ENCODE results near the gene NTRK3.
A peak's percentile ranks its signal among the peaks of the same experiment; 100 is the strongest.

NTRK3 gene

DNA sequence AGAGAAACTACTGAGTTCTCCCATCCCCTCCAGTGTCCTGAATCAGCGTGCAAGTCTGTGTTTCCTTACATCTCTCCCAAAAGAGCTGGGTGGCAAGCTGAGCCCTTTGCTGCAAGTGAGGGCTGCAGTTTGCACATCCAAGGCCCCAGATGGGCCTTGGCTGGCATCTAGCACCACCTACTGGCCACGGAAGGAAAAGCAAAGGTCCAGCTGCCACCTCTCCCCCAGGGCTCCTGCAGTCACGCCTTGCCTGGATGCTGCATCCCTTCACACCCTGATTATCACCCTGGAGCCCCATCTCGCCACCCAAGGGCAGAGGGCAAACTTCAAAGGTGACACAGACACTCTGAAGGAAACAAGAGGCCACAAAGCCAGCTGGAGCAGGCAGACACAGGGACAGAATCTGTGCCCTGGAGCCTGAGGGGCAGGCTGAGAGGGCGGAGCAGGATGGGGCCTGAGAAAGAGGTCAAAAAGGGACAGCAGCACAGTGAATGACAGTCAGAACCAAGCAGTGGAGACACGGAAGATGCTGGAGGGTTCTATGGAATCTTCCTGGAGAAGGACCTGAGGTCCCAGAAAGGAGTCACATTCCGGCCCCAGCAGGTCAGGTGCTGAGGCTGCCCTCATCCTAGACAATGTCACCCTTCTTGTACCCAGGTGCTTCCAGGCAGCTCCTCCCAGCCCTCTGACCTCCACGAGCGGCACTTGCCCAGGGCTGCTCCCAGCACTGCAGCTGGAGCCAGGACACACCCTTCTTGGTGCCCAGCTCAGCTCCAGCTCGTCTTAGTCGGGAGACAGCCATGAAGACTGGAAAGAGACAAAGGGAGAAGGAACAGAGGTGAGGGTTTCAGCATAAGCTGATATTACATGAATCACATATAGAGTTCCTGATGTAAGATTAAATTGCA, 18.3 kb upstream of the NTRK3 start:
- no peak overlapping the region for H3K4me3 ChIP-seq (ENCODE audit: low read depth, low read length)
- TF ChIP-seq, protein P1, sequence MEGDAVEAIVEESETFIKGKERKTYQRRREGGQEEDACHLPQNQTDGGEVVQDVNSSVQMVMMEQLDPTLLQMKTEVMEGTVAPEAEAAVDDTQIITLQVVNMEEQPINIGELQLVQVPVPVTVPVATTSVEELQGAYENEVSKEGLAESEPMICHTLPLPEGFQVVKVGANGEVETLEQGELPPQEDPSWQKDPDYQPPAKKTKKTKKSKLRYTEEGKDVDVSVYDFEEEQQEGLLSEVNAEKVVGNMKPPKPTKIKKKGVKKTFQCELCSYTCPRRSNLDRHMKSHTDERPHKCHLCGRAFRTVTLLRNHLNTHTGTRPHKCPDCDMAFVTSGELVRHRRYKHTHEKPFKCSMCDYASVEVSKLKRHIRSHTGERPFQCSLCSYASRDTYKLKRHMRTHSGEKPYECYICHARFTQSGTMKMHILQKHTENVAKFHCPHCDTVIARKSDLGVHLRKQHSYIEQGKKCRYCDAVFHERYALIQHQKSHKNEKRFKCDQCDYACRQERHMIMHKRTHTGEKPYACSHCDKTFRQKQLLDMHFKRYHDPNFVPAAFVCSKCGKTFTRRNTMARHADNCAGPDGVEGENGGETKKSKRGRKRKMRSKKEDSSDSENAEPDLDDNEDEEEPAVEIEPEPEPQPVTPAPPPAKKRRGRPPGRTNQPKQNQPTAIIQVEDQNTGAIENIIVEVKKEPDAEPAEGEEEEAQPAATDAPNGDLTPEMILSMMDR (IDR thresholded peaks at IDR 0.05; ENCODE audit: borderline replicate concordance, insufficient read depth, low read depth, low read length) = peak; percentile 95

DNA sequence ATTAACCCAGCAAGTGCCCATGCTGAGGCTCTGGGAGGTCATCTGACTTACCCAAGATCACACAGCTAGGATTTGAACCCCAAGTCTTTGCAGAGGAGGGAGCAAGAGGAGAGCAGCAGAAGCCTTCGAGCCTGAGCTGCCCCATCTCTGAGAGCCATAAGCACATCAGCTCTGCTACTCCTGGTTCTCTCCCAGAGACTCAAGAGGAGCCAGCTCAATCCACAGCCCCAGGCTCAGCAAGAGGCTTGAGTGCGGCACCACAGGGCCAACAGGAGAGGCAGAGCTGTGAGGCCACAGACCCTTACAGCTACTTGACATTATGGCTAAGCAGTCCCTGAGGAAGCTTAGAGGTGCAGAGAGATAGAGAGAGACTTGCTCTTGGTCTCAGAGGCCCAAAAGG, 15.9 kb upstream of the NTRK3 start:
- H3K4me3 ChIP-seq (ENCODE audit: low read depth, low read length) = no peak overlapping the region
- TF ChIP-seq, protein P1 (IDR thresholded peaks at IDR 0.05; ENCODE audit: borderline replicate concordance, insufficient read depth, low read depth, low read length) = no peak

DNA sequence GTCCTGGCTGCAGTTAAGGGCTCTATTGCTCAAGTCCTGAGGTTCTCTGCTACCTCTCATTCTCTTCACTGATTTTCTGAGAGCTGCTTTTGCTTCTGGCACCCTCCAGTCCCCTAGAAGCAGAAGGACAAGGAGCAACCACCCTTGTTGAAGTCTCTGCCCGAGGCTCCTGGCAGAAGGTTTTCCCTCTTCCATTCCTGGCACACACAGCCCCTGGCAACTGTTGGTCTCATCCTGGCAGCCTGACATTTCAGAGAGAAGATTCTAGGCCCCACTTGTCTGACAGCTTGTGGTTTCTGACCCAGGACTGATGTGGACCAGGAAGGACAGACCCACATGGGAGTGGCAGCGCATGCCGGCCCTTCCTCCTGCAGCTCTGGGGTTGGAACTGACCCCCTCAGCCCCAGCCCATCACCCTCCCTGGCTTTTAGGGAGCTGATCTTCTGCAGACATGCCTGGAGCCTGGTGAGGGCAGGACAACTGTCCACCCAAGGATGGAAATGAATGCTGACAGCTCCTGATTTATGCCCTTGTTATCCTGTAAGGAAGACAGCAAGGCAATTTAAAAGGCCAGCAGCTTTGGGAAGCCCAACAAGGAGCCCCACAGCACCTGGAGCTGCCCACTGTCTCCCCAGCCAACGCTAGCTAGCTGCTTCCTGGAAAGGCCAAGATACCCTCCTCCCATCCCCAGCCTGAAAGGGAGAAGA, 13.0 kb upstream of the NTRK3 start:
- TF ChIP-seq, protein P1 (IDR thresholded peaks at IDR 0.05; ENCODE audit: borderline replicate concordance, insufficient read depth, low read depth, low read length) = no peak
- no peak overlapping the region for H3K4me3 ChIP-seq (ENCODE audit: low read depth, low read length)

DNA sequence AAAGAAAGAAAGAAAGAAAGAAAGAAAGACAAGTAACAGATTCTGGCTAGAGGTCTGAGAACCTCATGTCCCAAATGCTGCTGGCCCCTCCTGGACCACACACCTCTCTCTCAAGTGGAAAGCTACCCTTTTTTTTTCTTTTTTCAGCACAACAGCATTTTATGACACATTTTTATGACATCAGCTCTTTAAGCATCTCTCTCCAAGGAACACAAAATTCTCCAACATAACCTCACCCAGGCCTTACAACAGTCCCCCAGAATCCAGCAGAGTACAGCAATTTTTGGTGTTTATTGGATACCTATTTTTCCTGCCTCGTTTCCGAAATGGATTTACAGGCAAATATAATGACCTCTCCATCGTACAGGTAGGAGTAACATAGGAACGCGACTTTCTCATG, 11.2 kb upstream of the NTRK3 start:
- TF ChIP-seq, protein P1 (IDR thresholded peaks at IDR 0.05; ENCODE audit: borderline replicate concordance, insufficient read depth, low read depth, low read length) = no peak
- H3K4me3 ChIP-seq (ENCODE audit: low read depth, low read length) = no peak overlapping the region

DNA sequence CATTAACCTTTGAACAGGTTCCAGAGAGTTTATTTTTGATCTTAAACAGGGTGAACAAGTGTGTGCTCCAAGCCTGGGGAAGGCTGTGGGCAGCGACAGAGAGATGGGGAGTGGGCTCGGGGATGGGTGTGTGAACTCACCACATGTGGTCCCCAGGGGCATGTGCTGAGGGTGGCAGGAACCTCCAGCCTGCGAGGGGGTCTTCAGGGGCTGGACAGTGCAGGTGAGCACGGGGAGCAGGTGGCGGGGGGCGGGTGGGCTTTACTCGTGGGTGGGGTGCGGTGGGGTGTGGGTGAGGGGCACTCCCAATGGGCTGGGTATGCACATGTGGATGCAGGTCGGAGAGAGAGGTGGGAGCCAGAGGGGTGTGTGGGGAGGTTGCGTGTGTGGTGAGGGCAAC, 9.6 kb upstream of the NTRK3 start:
- no peak overlapping the region for H3K4me3 ChIP-seq (ENCODE audit: low read depth, low read length)
- TF ChIP-seq, protein P1 (IDR thresholded peaks at IDR 0.05; ENCODE audit: borderline replicate concordance, insufficient read depth, low read depth, low read length) = no peak

DNA sequence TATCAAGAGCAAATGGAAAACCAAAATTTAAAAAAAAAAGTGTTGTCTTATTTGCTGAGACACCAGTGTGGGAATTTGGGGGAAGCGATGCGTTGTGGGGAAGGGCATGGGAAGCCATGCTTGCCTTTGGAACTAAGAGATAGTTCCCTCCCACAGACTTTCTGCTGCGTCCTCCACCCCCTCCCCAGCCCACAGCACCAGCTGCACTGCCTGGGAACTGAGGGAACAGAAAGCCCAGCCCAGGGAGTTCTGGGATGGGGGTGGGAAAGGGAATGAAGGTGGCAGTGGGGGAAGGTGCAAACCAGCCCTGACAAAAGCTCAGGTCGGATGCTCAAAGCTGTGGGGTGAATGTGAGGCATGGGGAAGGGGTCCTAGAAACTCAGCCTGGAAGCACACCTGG, 8.1 kb upstream of the NTRK3 start:
- TF ChIP-seq, protein P1 (IDR thresholded peaks at IDR 0.05; ENCODE audit: borderline replicate concordance, insufficient read depth, low read depth, low read length) = no peak
- H3K4me3 ChIP-seq (ENCODE audit: low read depth, low read length) = no peak overlapping the region
